HEK293 (cell line): ENCODE measurements around the gene NT5DC3.

Experiments used
- YY1 ChIP-seq: fragments of 450-650 bp; formaldehyde crosslinking; IDR thresholded peaks from 2 replicates; pipeline ENCODE4 v1.5.1; 2018; ENCODE audit warnings: missing biosample characterization, missing genetic modification characterization
- TF ChIP-seq, protein P1 (sequence below): fragments of 450-650 bp; formaldehyde crosslinking; IDR thresholded peaks from 2 replicates; pipeline ENCODE4 v1.5.1; 2016; ENCODE audit warnings: missing biosample characterization, missing genetic modification characterization
- TF ChIP-seq, protein P2 (sequence below): fragments of 450-650 bp; formaldehyde crosslinking; IDR thresholded peaks from 2 replicates; pipeline ENCODE4 v1.5.1; 2016; ENCODE audit warnings: missing biosample characterization, missing genetic modification characterization

DNA sequence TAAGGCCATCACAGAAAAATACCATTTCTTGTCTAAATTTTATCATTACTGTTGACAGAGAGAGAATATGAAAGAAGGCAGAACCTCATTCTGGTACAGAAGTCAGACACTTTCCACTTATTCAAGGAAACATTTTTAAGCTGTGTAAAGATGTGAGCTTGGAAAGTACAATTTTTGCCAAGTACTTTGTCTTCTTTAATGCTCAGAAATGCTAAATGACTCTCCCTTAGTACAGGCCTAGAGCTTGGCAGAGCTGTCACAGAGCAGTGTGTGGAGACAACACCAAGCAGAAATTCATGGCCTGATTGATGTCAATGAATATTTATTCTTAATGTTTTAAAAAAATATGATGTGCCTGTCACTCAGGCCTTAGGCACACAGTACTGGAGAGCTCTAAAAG is 20.7 kb downstream of the NT5DC3 start:
- TF ChIP-seq, protein P1, sequence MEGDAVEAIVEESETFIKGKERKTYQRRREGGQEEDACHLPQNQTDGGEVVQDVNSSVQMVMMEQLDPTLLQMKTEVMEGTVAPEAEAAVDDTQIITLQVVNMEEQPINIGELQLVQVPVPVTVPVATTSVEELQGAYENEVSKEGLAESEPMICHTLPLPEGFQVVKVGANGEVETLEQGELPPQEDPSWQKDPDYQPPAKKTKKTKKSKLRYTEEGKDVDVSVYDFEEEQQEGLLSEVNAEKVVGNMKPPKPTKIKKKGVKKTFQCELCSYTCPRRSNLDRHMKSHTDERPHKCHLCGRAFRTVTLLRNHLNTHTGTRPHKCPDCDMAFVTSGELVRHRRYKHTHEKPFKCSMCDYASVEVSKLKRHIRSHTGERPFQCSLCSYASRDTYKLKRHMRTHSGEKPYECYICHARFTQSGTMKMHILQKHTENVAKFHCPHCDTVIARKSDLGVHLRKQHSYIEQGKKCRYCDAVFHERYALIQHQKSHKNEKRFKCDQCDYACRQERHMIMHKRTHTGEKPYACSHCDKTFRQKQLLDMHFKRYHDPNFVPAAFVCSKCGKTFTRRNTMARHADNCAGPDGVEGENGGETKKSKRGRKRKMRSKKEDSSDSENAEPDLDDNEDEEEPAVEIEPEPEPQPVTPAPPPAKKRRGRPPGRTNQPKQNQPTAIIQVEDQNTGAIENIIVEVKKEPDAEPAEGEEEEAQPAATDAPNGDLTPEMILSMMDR, result no peak
- no peak for TF ChIP-seq YY1 (tag by site-specific recombination)
- TF ChIP-seq, protein P2, sequence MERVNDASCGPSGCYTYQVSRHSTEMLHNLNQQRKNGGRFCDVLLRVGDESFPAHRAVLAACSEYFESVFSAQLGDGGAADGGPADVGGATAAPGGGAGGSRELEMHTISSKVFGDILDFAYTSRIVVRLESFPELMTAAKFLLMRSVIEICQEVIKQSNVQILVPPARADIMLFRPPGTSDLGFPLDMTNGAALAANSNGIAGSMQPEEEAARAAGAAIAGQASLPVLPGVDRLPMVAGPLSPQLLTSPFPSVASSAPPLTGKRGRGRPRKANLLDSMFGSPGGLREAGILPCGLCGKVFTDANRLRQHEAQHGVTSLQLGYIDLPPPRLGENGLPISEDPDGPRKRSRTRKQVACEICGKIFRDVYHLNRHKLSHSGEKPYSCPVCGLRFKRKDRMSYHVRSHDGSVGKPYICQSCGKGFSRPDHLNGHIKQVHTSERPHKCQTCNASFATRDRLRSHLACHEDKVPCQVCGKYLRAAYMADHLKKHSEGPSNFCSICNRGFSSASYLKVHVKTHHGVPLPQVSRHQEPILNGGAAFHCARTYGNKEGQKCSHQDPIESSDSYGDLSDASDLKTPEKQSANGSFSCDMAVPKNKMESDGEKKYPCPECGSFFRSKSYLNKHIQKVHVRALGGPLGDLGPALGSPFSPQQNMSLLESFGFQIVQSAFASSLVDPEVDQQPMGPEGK, result no peak
